ENCODE results near the gene RIPOR2.

DNA sequence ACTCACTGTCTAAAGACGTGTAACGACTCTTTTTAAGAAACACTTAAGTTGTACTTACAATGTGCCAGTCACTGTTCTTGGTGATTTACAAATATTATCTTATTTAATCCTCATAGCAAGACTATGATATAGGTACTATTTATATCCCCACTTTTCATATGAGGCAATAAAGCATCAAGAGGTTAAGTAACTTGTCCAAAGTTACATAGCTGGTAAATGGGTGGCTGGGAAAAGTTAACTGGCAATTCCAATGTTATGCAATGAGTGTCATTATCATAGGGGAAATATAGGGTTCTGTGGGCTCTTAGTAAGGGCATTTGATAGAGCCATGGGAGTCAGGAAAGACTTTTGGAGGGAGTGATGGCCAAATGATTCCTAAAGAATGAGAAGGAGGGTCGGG lies 21.4 kb upstream of the RIPOR2 start:
- TF ChIP-seq CTCF (IDR thresholded peaks at IDR 0.05; ENCODE audit: extremely low read depth in 1 of 2, insufficient read depth in 1 of 2, low read depth in 1 of 2, low read length in 2 of 2) (no peak), POLR2AphosphoS5 (IDR thresholded peaks at IDR 0.05; ENCODE audit: insufficient read depth, low read depth, low read length) (no peak), POLR2A (IDR thresholded peaks at IDR 0.05; ENCODE audit: low read depth, low read length) (no peak), JUN (IDR thresholded peaks at IDR 0.05; ENCODE audit: borderline replicate concordance, insufficient read depth, insufficient read length, low read depth) (no peak), EZH2 (IDR thresholded peaks at IDR 0.05; ENCODE audit: borderline replicate concordance, low read depth, low read length, severe bottlenecking) (no peak), MYC (IDR thresholded peaks at IDR 0.05; ENCODE audit: low read depth, low read length) (no peak)
- TF ChIP-seq, protein P1, sequence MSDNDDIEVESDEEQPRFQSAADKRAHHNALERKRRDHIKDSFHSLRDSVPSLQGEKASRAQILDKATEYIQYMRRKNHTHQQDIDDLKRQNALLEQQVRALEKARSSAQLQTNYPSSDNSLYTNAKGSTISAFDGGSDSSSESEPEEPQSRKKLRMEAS (IDR thresholded peaks at IDR 0.05; ENCODE audit: insufficient read depth, insufficient read length): no peak

All from endothelial cell of umbilical vein (primary cell).